ENCODE results near the gene PRRX2.

The PRRX2 gene

GRCh38 chr9:129647635-129648034 is 17.8 kb upstream of the PRRX2 start:
- H3K4me3 ChIP-seq (ENCODE audit: low read length), result no peak overlapping the region
- TF ChIP-seq CTCF (IDR thresholded peaks at IDR 0.05; ENCODE audit: low read depth, low read length), result no peak
- TF ChIP-seq EZH2phosphoT487 (IDR thresholded peaks at IDR 0.05; ENCODE audit: low read depth), result no peak

GRCh38 chr9:129648092-129648763 is 17.2 kb upstream of the PRRX2 start:
- H3K4me3 ChIP-seq (ENCODE audit: low read length), result no peak overlapping the region
- H3K4me1 ChIP-seq (ENCODE audit: low read length), result no peaks in the 10 kb centered on the region
- no peak overlapping the region for H3K4me2 ChIP-seq (ENCODE audit: low read length)
- no peaks in the 10 kb centered on the region for H4K20me1 ChIP-seq (ENCODE audit: insufficient read depth, low read length)
- no peaks in the 10 kb centered on the region for H3K36me3 ChIP-seq (replicated peaks; ENCODE audit: low read depth, low read length)
- H2AFZ ChIP-seq (ENCODE audit: low read depth, low read length), result no peak overlapping the region
- no peaks in the 10 kb centered on the region for H3K9me3 ChIP-seq (ENCODE audit: insufficient read depth, low read length)
- no peak overlapping the region for H3K27ac ChIP-seq (ENCODE audit: low read length)
- no peaks in the 10 kb centered on the region for H3K27me3 ChIP-seq (ENCODE audit: low read depth, low read length)
- TF ChIP-seq EZH2phosphoT487 (IDR thresholded peaks at IDR 0.05; ENCODE audit: low read depth) (no peak), CTCF (IDR thresholded peaks at IDR 0.05; ENCODE audit: low read depth, low read length) (no peak)
- H3K9ac ChIP-seq (ENCODE audit: low read length), result no peak overlapping the region
- no peaks in the 10 kb centered on the region for H3K79me2 ChIP-seq (ENCODE audit: low read length)

More at GRCh38 chr9:129647635-129648034, 17.8 kb upstream of the PRRX2 start:
- Histone ChIP-seq H3K9me3 (ENCODE audit: insufficient read depth, low read length) (no peaks in the 10 kb centered on the region), H3K27ac (ENCODE audit: low read length) (no peak overlapping the region), H3K36me3 (replicated peaks; ENCODE audit: low read depth, low read length) (no peaks in the 10 kb centered on the region), H2AFZ (ENCODE audit: low read depth, low read length) (no peak overlapping the region), H3K9ac (ENCODE audit: low read length) (no peak overlapping the region), H3K79me2 (ENCODE audit: low read length) (no peaks in the 10 kb centered on the region), H3K4me1 (ENCODE audit: low read length) (no peaks in the 10 kb centered on the region), H3K4me2 (ENCODE audit: low read length) (no peak overlapping the region), H4K20me1 (ENCODE audit: insufficient read depth, low read length) (no peaks in the 10 kb centered on the region), H3K27me3 (ENCODE audit: low read depth, low read length) (no peaks in the 10 kb centered on the region)

- Histone ChIP-seq H3K27me3 (ENCODE audit: low read depth, low read length) (no peaks in the 10 kb centered on the region), H2AFZ (ENCODE audit: low read depth, low read length) (no peak overlapping the region), H4K20me1 (ENCODE audit: insufficient read depth, low read length) (no peaks in the 10 kb centered on the region), H3K79me2 (ENCODE audit: low read length) (no peaks in the 10 kb centered on the region), H3K9me3 (ENCODE audit: insufficient read depth, low read length) (no peaks in the 10 kb centered on the region), H3K36me3 (replicated peaks; ENCODE audit: low read depth, low read length) (no peaks in the 10 kb centered on the region), H3K4me1 (ENCODE audit: low read length) (no peaks in the 10 kb centered on the region), H3K9ac (ENCODE audit: low read length) (no peak overlapping the region), H3K27ac (ENCODE audit: low read length) (no peak overlapping the region), H3K4me3 (ENCODE audit: low read length) (no peak overlapping the region), H3K4me2 (ENCODE audit: low read length) (no peak overlapping the region)
- no peak for TF ChIP-seq EZH2phosphoT487 (IDR thresholded peaks at IDR 0.05; ENCODE audit: low read depth)
- no peak for TF ChIP-seq CTCF (IDR thresholded peaks at IDR 0.05; ENCODE audit: low read depth, low read length)
Observed at GRCh38 chr9:129648764-129649115, 16.7 kb upstream of the PRRX2 start.

- no peaks in the 10 kb centered on the region for H3K4me1 ChIP-seq (ENCODE audit: low read length)
- TF ChIP-seq EZH2phosphoT487 (IDR thresholded peaks at IDR 0.05; ENCODE audit: low read depth) (no peak), CTCF (IDR thresholded peaks at IDR 0.05; ENCODE audit: low read depth, low read length) (no peak)
Observed at GRCh38 chr9:129649726-129650679, 15.4 kb upstream of the PRRX2 start.

More at GRCh38 chr9:129649726-129650679, 15.4 kb upstream of the PRRX2 start:
- Histone ChIP-seq H4K20me1 (ENCODE audit: insufficient read depth, low read length) (no peaks in the 10 kb centered on the region), H3K4me2 (ENCODE audit: low read length) (no peak overlapping the region), H3K27me3 (ENCODE audit: low read depth, low read length) (no peaks in the 10 kb centered on the region), H2AFZ (ENCODE audit: low read depth, low read length) (no peak overlapping the region), H3K27ac (ENCODE audit: low read length) (no peak overlapping the region), H3K79me2 (ENCODE audit: low read length) (no peaks in the 10 kb centered on the region), H3K36me3 (replicated peaks; ENCODE audit: low read depth, low read length) (no peaks in the 10 kb centered on the region), H3K9me3 (ENCODE audit: insufficient read depth, low read length) (no peaks in the 10 kb centered on the region), H3K9ac (ENCODE audit: low read length) (no peak overlapping the region), H3K4me3 (ENCODE audit: low read length) (no peak overlapping the region)
